ENCODE results near the gene GFM1. TPM values are rescaled to one million over a fixed set of nuclear protein-coding genes. Genes with fewer than 3 reads are reported as not detected.

Gene GFM1
- total RNA-seq, 1 experiment from 2014 or later = 44.5 TPM

DNA sequence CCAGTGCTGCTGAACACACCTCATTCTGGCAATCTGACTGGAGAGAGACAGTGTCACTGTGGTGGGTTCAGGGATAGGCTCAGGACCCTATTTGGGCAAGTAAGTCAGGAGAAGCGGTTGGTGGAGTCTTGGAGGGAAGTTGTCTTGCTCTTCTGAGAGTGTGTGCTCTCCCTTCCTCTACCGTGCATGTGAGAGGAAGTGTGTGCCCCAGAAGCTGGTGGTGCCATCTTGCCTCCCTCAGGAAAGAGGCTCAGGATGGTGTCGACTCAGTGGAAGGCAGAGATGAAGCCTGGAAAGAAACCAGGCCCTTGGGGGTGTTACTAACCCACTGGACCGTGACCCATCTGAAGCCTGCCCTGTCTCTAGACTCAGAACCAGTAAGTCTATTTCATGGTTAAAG is 94.8 kb downstream of the GFM1 start:
- ChIA-PET POLR2A (no interaction called here), CTCF (no interaction called here)
- TF ChIP-seq, protein P1, sequence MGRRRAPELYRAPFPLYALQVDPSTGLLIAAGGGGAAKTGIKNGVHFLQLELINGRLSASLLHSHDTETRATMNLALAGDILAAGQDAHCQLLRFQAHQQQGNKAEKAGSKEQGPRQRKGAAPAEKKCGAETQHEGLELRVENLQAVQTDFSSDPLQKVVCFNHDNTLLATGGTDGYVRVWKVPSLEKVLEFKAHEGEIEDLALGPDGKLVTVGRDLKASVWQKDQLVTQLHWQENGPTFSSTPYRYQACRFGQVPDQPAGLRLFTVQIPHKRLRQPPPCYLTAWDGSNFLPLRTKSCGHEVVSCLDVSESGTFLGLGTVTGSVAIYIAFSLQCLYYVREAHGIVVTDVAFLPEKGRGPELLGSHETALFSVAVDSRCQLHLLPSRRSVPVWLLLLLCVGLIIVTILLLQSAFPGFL (CRISPR knock-in tag; IDR thresholded peaks at IDR 0.05; ENCODE audit: borderline replicate concordance) = no peak
- TF ChIP-seq RORB (CRISPR knock-in tag; IDR thresholded peaks at IDR 0.05) (no peak), IRF1 (CRISPR knock-in tag; IDR thresholded peaks at IDR 0.05) (no peak), AFF4 (CRISPR knock-in tag; IDR thresholded peaks at IDR 0.05; ENCODE audit: borderline replicate concordance) (no peak), ARID4B (CRISPR knock-in tag; IDR thresholded peaks at IDR 0.05; ENCODE audit: borderline replicate concordance) (no peak), E2F4 (CRISPR knock-in tag; IDR thresholded peaks at IDR 0.05; ENCODE audit: borderline replicate concordance, low read depth) (no peak), RELA (CRISPR knock-in tag; IDR thresholded peaks at IDR 0.05; ENCODE audit: borderline replicate concordance) (no peak), ZNF423 (CRISPR knock-in tag; IDR thresholded peaks at IDR 0.05) (no peak), ZNF396 (CRISPR knock-in tag; IDR thresholded peaks at IDR 0.05; ENCODE audit: borderline replicate concordance) (no peak), MXD4 (CRISPR knock-in tag; IDR thresholded peaks at IDR 0.05; ENCODE audit: borderline replicate concordance) (no peak)
- TF ChIP-seq, protein P2, sequence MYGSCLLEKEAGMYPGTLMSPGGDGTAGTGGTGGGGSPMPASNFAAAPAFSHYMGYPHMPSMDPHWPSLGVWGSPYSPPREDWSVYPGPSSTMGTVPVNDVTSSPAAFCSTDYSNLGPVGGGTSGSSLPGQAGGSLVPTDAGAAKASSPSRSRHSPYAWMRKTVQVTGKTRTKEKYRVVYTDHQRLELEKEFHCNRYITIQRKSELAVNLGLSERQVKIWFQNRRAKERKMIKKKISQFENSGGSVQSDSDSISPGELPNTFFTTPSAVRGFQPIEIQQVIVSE (CRISPR knock-in tag; IDR thresholded peaks at IDR 0.05; ENCODE audit: borderline replicate concordance) = no peak
- DNase-seq (ENCODE audit: low spot score) (no peak), ATAC-seq (no peak)
- no peaks in the 10 kb centered on the region for H3K27me3 Mint-ChIP-seq (ENCODE audit: low read depth)
- H3K9me3 Mint-ChIP-seq = peaks cover 14% of the 10 kb centered on the region
- no peak overlapping the region for H3K27ac Mint-ChIP-seq
- H3K36me3 Mint-ChIP-seq = peaks cover 12% of the 10 kb centered on the region
- no peaks in the 10 kb centered on the region for H3K4me1 Mint-ChIP-seq
- no peak overlapping the region for H3K4me3 Mint-ChIP-seq

DNA sequence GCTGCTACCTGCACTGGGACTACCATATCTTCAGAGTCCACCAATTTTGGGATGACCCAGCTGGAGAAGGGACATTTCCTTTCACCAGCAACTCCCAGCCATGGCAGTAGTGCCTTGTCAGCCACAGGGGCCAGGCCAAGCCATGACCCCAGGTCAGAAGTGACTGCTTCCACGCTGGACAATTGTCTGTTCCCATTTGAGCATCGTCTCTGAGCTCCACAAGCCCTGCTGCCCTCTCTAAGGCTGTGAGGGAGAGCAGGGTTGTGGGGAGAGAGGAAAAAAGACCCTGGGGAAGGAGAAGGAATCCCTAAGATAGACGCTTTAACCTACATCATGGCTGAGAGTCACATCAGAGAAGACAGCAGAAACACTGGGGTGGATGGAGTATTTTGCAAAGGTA is 95.3 kb downstream of the GFM1 start:
- no peak overlapping the region for H3K4me3 Mint-ChIP-seq
- no peak for DNase-seq (ENCODE audit: low spot score)
- H3K9me3 Mint-ChIP-seq = peaks cover 16% of the 10 kb centered on the region
- no peaks in the 10 kb centered on the region for H3K27me3 Mint-ChIP-seq (ENCODE audit: low read depth)
- ATAC-seq = no peak
- peaks cover 14% of the 10 kb centered on the region for H3K36me3 Mint-ChIP-seq
- POLR2A ChIA-PET = no interaction called here
- no peaks in the 10 kb centered on the region for H3K4me1 Mint-ChIP-seq
- CTCF ChIA-PET = no interaction called here
- no peak overlapping the region for H3K27ac Mint-ChIP-seq
- TF ChIP-seq E2F1 (CRISPR knock-in tag; IDR thresholded peaks at IDR 0.05) (no peak), USF1 (CRISPR knock-in tag; IDR thresholded peaks at IDR 0.05) (no peak), TCF7 (CRISPR knock-in tag; IDR thresholded peaks at IDR 0.05; ENCODE audit: low read depth) (no peak), NFATC4 (CRISPR knock-in tag; IDR thresholded peaks at IDR 0.05) (no peak), PRRX2 (CRISPR knock-in tag; IDR thresholded peaks at IDR 0.05) (no peak), SOX15 (CRISPR knock-in tag; IDR thresholded peaks at IDR 0.05) (no peak), CREB1 (CRISPR knock-in tag; IDR thresholded peaks at IDR 0.05) (no peak), ZNF416 (CRISPR knock-in tag; IDR thresholded peaks at IDR 0.05) (no peak), ZNF512 (CRISPR knock-in tag; IDR thresholded peaks at IDR 0.05; ENCODE audit: borderline replicate concordance) (no peak)
